ENCODE data around the gene CTDP1. TPM values are rescaled to one million over a fixed set of nuclear protein-coding genes. Genes with fewer than 3 reads are reported as not detected.

Gene CTDP1
- total RNA-seq, 1 experiment from 2014 or later, result 24.9 TPM

GRCh38 chr18:79692886-79693285 is 13.3 kb downstream of the CTDP1 start:
- H3K9me3 ChIP-seq (ENCODE audit: control insufficient read depth in 1 of 2, insufficient read depth in 1 of 2, low read depth in 1 of 2, low read length in 2 of 2), result no peaks in the 10 kb centered on the region
- ATAC-seq (no peak), DNase-seq (ENCODE audit: low read depth, low spot score) (no peak)
- no peaks in the 10 kb centered on the region for H4K20me1 ChIP-seq (ENCODE audit: insufficient read depth)
- no peaks in the 10 kb centered on the region for H3K27me3 ChIP-seq (ENCODE audit: insufficient read depth, low read length)
- H3K79me2 ChIP-seq (ENCODE audit: insufficient read depth, low read length), result peaks cover 56% of the 10 kb centered on the region
- H3K9me2 ChIP-seq (ENCODE audit: insufficient read depth), result no peaks in the 10 kb centered on the region
- intact Hi-C loops (cut with micrococcal nuclease), result no loop called here
- no peak overlapping the region for H3K4me2 ChIP-seq (ENCODE audit: low read length)
- H2AFZ ChIP-seq (ENCODE audit: low read depth, low read length, poor library complexity, severe bottlenecking), result no peak overlapping the region
- ChIA-PET RAD21 (ENCODE audit: low non-redundant PET in 1 of 2, low total read pairs in 2 of 2, uncharacterized antibody in 2 of 2, unreplicated experiment in 2 of 2) (no interaction called here), POLR2A (no interaction called here), CTCF (no interaction called here)
- H3K9ac ChIP-seq (ENCODE audit: low read length), result no peak overlapping the region
- H3K27ac ChIP-seq (ENCODE audit: low read depth, low read length), result no peak overlapping the region
- no peak overlapping the region for H3K4me3 ChIP-seq (replicated peaks in 1 of 2; ENCODE audit: low read depth in 1 of 2, low read length in 2 of 2)
- peaks cover under 1 to 1% of the 10 kb centered on the region in 2 experiments; a peak in 3 of 4 replicates for H3K36me3 ChIP-seq (ENCODE audit: control insufficient read depth in 1 of 2, insufficient read depth in 2 of 2, low read length in 2 of 2)
- no peaks in the 10 kb centered on the region for H3K4me1 ChIP-seq (ENCODE audit: control insufficient read depth in 1 of 2, insufficient read depth in 2 of 2, low read length in 2 of 2)
- BruUV-seq (replicated peaks), result no TSS peak
- TF ChIP-seq, protein P1, sequence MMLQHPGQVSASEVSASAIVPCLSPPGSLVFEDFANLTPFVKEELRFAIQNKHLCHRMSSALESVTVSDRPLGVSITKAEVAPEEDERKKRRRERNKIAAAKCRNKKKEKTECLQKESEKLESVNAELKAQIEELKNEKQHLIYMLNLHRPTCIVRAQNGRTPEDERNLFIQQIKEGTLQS (IDR thresholded peaks at IDR 0.05), result no peak
- TF ChIP-seq CEBPB (IDR thresholded peaks at IDR 0.05; ENCODE audit: low read depth) (no peak), ZNF274 (IDR thresholded peaks at IDR 0.05; ENCODE audit: low read depth, low read length) (no peak), FOSL1 (IDR thresholded peaks at IDR 0.05; ENCODE audit: low read depth) (no peak), POLR2A (IDR thresholded peaks at IDR 0.05; ENCODE audit: borderline replicate concordance, extremely low read depth, insufficient read depth, insufficient read length) (no peak), EZH2phosphoT487 (IDR thresholded peaks at IDR 0.05; ENCODE audit: borderline replicate concordance) (no peak), CTCF (IDR thresholded peaks at IDR 0.05 in 2 of 3, conservative IDR thresholded peaks at IDR 0.05 in 1 of 3; ENCODE audit: borderline replicate concordance in 1 of 3, insufficient read depth in 1 of 3, low read depth in 2 of 3, low read length in 2 of 3) (no peak), RAD21 (IDR thresholded peaks at IDR 0.05; ENCODE audit: low read depth) (no peak), CBX3 (IDR thresholded peaks at IDR 0.05; ENCODE audit: low read depth) (no peak), YY1 (IDR thresholded peaks at IDR 0.05; ENCODE audit: extremely low read depth, insufficient replicate concordance, low read depth, low read length) (no peak), ELF1 (IDR thresholded peaks at IDR 0.05; ENCODE audit: borderline replicate concordance, low read depth) (no peak), POLR2AphosphoS5 (IDR thresholded peaks at IDR 0.05; ENCODE audit: low read depth, low read length) (no peak)
- TF ChIP-seq, protein P2, sequence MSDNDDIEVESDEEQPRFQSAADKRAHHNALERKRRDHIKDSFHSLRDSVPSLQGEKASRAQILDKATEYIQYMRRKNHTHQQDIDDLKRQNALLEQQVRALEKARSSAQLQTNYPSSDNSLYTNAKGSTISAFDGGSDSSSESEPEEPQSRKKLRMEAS (IDR thresholded peaks at IDR 0.05), result no peak
- TF ChIP-seq, protein P3, sequence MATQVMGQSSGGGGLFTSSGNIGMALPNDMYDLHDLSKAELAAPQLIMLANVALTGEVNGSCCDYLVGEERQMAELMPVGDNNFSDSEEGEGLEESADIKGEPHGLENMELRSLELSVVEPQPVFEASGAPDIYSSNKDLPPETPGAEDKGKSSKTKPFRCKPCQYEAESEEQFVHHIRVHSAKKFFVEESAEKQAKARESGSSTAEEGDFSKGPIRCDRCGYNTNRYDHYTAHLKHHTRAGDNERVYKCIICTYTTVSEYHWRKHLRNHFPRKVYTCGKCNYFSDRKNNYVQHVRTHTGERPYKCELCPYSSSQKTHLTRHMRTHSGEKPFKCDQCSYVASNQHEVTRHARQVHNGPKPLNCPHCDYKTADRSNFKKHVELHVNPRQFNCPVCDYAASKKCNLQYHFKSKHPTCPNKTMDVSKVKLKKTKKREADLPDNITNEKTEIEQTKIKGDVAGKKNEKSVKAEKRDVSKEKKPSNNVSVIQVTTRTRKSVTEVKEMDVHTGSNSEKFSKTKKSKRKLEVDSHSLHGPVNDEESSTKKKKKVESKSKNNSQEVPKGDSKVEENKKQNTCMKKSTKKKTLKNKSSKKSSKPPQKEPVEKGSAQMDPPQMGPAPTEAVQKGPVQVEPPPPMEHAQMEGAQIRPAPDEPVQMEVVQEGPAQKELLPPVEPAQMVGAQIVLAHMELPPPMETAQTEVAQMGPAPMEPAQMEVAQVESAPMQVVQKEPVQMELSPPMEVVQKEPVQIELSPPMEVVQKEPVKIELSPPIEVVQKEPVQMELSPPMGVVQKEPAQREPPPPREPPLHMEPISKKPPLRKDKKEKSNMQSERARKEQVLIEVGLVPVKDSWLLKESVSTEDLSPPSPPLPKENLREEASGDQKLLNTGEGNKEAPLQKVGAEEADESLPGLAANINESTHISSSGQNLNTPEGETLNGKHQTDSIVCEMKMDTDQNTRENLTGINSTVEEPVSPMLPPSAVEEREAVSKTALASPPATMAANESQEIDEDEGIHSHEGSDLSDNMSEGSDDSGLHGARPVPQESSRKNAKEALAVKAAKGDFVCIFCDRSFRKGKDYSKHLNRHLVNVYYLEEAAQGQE (IDR thresholded peaks at IDR 0.05; ENCODE audit: low read depth), result no peak
- TF ChIP-seq, protein P4, sequence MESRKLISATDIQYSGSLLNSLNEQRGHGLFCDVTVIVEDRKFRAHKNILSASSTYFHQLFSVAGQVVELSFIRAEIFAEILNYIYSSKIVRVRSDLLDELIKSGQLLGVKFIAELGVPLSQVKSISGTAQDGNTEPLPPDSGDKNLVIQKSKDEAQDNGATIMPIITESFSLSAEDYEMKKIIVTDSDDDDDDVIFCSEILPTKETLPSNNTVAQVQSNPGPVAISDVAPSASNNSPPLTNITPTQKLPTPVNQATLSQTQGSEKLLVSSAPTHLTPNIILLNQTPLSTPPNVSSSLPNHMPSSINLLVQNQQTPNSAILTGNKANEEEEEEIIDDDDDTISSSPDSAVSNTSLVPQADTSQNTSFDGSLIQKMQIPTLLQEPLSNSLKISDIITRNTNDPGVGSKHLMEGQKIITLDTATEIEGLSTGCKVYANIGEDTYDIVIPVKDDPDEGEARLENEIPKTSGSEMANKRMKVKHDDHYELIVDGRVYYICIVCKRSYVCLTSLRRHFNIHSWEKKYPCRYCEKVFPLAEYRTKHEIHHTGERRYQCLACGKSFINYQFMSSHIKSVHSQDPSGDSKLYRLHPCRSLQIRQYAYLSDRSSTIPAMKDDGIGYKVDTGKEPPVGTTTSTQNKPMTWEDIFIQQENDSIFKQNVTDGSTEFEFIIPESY (IDR thresholded peaks at IDR 0.05; ENCODE audit: extremely low read depth, insufficient replicate concordance, low read length), result no peak
